Ascending aorta (tissue), 2 donors: ENCODE data around the gene INCA1. TPM values are rescaled to one million over a fixed set of nuclear protein-coding genes. Genes with fewer than 3 reads are reported as not detected.
"Not testable (repeated sequence)": the region's sequence is repeated elsewhere in the genome, so short reads cannot be mapped to it uniquely, and the experiment has no call there.

Source experiments
- DNase-seq, 2 donors: peaks; one replicate each; pipeline ENCODE4 v3.0.0-alpha.2; 2019; ENCODE audit warnings: low spot score in 2 of 2
- H3K27ac ChIP-seq, 2 donors: fragments of 200-600 bp; sonication (generic); one replicate each; pipeline ENCODE4 v1.5.1; 2016 to 2017; ENCODE audit warnings: mild to moderate bottlenecking in 1 of 2
- H3K27me3 ChIP-seq: fragments of 200-600 bp; sonication (generic); one replicate; pipeline ENCODE4 v1.5.1; 2017
- H3K36me3 ChIP-seq, 2 donors: fragments of 200-600 bp; sonication (generic); one replicate each; pipeline ENCODE4 v1.5.1; 2016
- H3K4me1 ChIP-seq, 2 donors: fragments of 200-600 bp; sonication (generic); one replicate each; pipeline ENCODE4 v1.5.1; 2016 to 2017; ENCODE audit warnings: mild to moderate bottlenecking in 1 of 2
- H3K4me3 ChIP-seq, 2 donors: fragments of 200-600 bp; sonication (generic); one replicate each; pipeline ENCODE4 v1.5.1; 2016 to 2017; ENCODE audit warnings: mild to moderate bottlenecking in 1 of 2
- H3K9me3 ChIP-seq, 2 donors: fragments of 200-600 bp; sonication (generic); one replicate each; pipeline ENCODE4 v1.5.1; 2016
- CTCF ChIP-seq, 3 experiments: fragments of 200-600 bp in 2 of 3; fragments of 450-650 bp in 1 of 3; sonication (generic) in 2 of 3; IDR thresholded peaks; one replicate each; pipeline ENCODE4 v1.5.1; 2016 to 2019; ENCODE audit warnings: antibody characterized with exemption in 3 of 3, mild to moderate bottlenecking in 1 of 3, moderate library complexity in 1 of 3
- intact Hi-C: fragments of 100-400 bp; cut with DNase I; formaldehyde crosslinking; loops from one replicate; pipeline ENCODE4 v1.15.1; 2023
- total RNA-seq: library from RNA; depleted of rRNA; stranded (reverse); fragments of >200 nt; gene quantifications from one replicate; pipeline ENCODE4 v1.1.0, GENCODE V29; 2016

The INCA1 gene
- total RNA-seq, 1 donor from 2014 or later = not detected

- Histone ChIP-seq H3K36me3 (no peaks in the 10 kb centered on the region), H3K4me1 (peaks cover 0 to 4% of the 10 kb centered on the region in 2 donors), H3K27ac (peak overlapping the region in 1 of 2 donors; percentile 28), H3K27me3 (no peaks in the 10 kb centered on the region), H3K9me3 (no peaks in the 10 kb centered on the region), H3K4me3 (peak overlapping the region; percentile 55 to 66)
- peak in 1 of 2 donors; percentile 85 for DNase-seq
- intact Hi-C loops = loop anchor here (2.0 kb wide), 1 partner anchor 29 kb away; no protein-coding TSS in a partner anchor
- TF ChIP-seq CTCF (IDR thresholded peaks at IDR 0.05) = peak; percentile 66 to 85 (median 81)
These were observed 34.2 kb upstream of the INCA1 start for GRCh38 chr17:5031365-5032082.

GRCh38 chr17:5030168-5030567 is 32.8 kb upstream of the INCA1 start:
- not testable (repeated sequence) for DNase-seq, H3K27ac ChIP-seq, H3K4me1 ChIP-seq, H3K9me3 ChIP-seq, H3K27me3 ChIP-seq, H3K36me3 ChIP-seq, H3K4me3 ChIP-seq
- intact Hi-C loops = loop anchor here (2.0 kb wide), 1 partner anchor 31 kb away; no protein-coding TSS in a partner anchor

- Histone ChIP-seq H3K9me3 (no peaks in the 10 kb centered on the region), H3K27me3 (no peaks in the 10 kb centered on the region), H3K4me3 (no peak overlapping the region), H3K36me3 (peaks cover 15 to 16% of the 10 kb centered on the region in 2 donors), H3K27ac (no peak overlapping the region), H3K4me1 (no peaks in the 10 kb centered on the region)
- DNase-seq = no peak
- intact Hi-C loops = no loop called here
- no peak for TF ChIP-seq CTCF (IDR thresholded peaks at IDR 0.05)
These were observed 30.6 kb upstream of the INCA1 start for GRCh38 chr17:5027916-5028315.

GRCh38 chr17:5027299-5027698 is 30.0 kb upstream of the INCA1 start:
- no peak overlapping the region for H3K4me3 ChIP-seq
- no peak for TF ChIP-seq CTCF (IDR thresholded peaks at IDR 0.05)
- H3K27ac ChIP-seq = no peak overlapping the region
- no peaks in the 10 kb centered on the region for H3K4me1 ChIP-seq
- H3K9me3 ChIP-seq = no peaks in the 10 kb centered on the region
- no peak for DNase-seq
- intact Hi-C loops = no loop called here
- peaks cover 20 to 22% of the 10 kb centered on the region in 2 donors for H3K36me3 ChIP-seq
- H3K27me3 ChIP-seq = no peaks in the 10 kb centered on the region

GRCh38 chr17:5024604-5025003 is 27.3 kb upstream of the INCA1 start:
- no peak overlapping the region for H3K27ac ChIP-seq
- H3K36me3 ChIP-seq = peaks cover 45 to 49% of the 10 kb centered on the region in 2 donors
- H3K9me3 ChIP-seq = no peaks in the 10 kb centered on the region
- DNase-seq = no peak
- TF ChIP-seq CTCF (IDR thresholded peaks at IDR 0.05) = no peak
- no peak overlapping the region for H3K4me3 ChIP-seq
- H3K4me1 ChIP-seq = no peaks in the 10 kb centered on the region
- H3K27me3 ChIP-seq = no peaks in the 10 kb centered on the region
- intact Hi-C loops = no loop called here

GRCh38 chr17:5023588-5024147 is 26.3 kb upstream of the INCA1 start:
- no peaks in the 10 kb centered on the region for H3K4me1 ChIP-seq
- H3K27ac ChIP-seq = no peak overlapping the region
- peaks cover 54 to 58% of the 10 kb centered on the region in 2 donors for H3K36me3 ChIP-seq
- intact Hi-C loops = no loop called here
- H3K4me3 ChIP-seq = no peak overlapping the region
- H3K9me3 ChIP-seq = no peaks in the 10 kb centered on the region
- H3K27me3 ChIP-seq = no peaks in the 10 kb centered on the region
- DNase-seq = no peak
- no peak for TF ChIP-seq CTCF (IDR thresholded peaks at IDR 0.05)
